ENCODE results near the gene PREPL.

PREPL gene

DNA sequence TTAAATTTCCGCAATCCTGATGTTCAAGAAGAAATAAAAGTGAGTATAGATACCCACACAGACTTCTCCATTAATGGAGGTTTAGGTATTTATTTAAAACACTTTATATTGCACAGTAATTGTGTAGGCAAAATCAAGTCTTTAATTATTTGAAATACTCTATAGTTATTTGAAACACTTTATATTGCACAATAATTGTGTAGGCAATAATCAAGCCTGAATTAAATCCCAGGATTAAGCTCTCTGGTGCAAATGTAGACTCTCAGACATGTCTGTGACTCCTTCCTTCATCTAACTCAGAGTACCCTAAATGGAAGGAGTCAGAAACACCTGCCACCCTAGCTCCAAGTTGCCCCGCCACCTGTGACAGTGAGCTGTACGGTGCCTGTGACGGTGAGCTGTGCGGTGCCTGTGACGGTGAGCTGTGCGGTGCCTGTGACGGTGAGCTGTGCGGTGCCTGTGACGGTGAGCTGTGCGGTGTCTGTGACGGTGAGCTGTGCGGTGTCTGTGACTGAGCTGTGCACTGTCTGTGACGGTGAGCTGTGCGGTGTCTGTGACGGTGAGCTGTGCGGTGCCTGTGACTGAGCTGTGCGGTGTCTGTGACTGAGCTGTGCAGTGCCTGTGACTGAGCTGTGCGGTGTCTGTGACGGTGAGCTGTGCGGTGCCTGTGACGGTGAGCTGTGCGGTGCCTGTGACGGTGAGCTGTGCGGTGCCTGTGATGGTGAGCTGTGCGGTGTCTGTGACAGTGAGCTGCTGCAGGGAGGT is 75.0 kb downstream of the PREPL start:
- TF ChIP-seq, protein P1, sequence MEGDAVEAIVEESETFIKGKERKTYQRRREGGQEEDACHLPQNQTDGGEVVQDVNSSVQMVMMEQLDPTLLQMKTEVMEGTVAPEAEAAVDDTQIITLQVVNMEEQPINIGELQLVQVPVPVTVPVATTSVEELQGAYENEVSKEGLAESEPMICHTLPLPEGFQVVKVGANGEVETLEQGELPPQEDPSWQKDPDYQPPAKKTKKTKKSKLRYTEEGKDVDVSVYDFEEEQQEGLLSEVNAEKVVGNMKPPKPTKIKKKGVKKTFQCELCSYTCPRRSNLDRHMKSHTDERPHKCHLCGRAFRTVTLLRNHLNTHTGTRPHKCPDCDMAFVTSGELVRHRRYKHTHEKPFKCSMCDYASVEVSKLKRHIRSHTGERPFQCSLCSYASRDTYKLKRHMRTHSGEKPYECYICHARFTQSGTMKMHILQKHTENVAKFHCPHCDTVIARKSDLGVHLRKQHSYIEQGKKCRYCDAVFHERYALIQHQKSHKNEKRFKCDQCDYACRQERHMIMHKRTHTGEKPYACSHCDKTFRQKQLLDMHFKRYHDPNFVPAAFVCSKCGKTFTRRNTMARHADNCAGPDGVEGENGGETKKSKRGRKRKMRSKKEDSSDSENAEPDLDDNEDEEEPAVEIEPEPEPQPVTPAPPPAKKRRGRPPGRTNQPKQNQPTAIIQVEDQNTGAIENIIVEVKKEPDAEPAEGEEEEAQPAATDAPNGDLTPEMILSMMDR (IDR thresholded peaks at IDR 0.05): no peak
- no peak for TF ChIP-seq ZFX (IDR thresholded peaks at IDR 0.05; ENCODE audit: borderline replicate concordance)
- no peak overlapping the region for H3K27ac ChIP-seq

DNA sequence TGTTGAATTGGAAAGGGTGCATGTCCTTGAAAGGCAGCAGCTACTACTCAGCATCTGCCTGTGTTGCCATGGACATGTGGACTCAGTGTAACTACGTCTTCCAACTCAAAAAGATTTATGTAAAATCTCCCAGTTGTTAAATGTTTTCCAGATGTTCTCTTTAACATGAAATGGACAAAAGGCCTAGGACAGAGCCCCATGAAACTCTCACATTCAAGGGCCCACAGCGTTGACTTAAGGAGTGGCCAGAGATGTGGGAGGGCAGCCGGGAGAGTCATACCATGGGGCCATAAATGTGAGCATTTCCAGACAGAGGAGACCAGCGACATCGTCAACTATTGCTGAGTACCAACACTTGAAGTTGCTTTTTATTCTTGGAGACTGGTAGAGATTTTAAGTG is 76.1 kb downstream of the PREPL start:
- H3K27ac ChIP-seq: no peak overlapping the region
- TF ChIP-seq, protein P1 (IDR thresholded peaks at IDR 0.05): no peak
- no peak for TF ChIP-seq ZFX (IDR thresholded peaks at IDR 0.05; ENCODE audit: borderline replicate concordance)

DNA sequence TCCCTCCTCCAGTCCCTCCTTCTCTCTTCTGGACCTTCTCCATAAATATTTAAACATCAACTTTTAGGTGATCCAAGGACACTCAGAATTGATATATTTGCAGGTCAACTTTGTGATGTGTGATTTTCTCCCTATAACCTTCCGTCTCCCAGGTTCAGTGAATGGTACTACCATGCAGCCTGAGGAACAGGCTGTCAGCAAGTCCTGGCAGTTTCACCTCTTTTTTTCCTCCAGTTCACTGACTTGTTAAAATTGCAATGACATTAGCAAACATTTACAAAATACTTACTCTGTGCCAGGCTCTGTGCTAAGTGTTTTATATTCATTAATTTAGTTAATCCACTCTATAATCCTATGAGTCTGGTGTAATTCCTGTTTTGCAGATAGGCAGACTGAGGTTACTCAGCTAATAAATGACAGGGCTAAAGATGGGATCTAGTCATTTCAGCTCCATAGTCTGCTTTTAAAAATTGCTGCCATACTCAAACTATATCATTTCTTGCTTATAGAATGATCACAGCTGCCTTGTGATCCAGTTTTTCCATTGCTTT is 78.1 kb downstream of the PREPL start:
- TF ChIP-seq, protein P1 (IDR thresholded peaks at IDR 0.05): no peak
- TF ChIP-seq ZFX (IDR thresholded peaks at IDR 0.05; ENCODE audit: borderline replicate concordance): no peak
- no peak overlapping the region for H3K27ac ChIP-seq

DNA sequence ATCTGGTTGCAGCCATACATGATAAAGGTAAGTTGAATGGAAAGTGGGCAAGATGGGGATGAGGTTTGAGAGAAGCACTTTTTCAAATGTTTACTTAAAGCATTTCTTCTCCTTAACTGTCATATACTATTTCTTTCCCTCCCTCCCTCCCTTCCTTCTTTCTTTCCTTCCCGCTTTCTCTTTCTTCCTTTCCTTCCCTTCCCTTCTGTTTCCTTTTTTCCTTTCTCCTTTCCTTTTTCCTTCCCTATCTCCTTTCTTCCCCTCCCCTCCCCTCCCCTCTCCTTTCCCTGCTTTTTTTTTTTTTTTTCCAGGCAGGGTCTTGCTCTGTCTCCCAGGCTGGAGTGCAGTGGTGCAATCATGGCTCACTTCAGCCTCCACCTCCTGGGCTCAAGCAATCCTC is 80.4 kb downstream of the PREPL start:
- no peak overlapping the region for H3K27ac ChIP-seq
- TF ChIP-seq, protein P1 (IDR thresholded peaks at IDR 0.05): no peak
- TF ChIP-seq ZFX (IDR thresholded peaks at IDR 0.05; ENCODE audit: borderline replicate concordance): no peak

GRCh38 chr2:44277541-44277940 is 83.8 kb downstream of the PREPL start:
- H3K27ac ChIP-seq: no peak overlapping the region
- TF ChIP-seq ZFX (IDR thresholded peaks at IDR 0.05; ENCODE audit: borderline replicate concordance): no peak
- TF ChIP-seq, protein P1 (IDR thresholded peaks at IDR 0.05): no peak

- no peak overlapping the region for H3K27ac ChIP-seq
- no peak for TF ChIP-seq ZFX (IDR thresholded peaks at IDR 0.05; ENCODE audit: borderline replicate concordance)
- TF ChIP-seq, protein P1 (IDR thresholded peaks at IDR 0.05): no peak
These were observed 85.4 kb downstream of the PREPL start for GRCh38 chr2:44275927-44276303.

DNA sequence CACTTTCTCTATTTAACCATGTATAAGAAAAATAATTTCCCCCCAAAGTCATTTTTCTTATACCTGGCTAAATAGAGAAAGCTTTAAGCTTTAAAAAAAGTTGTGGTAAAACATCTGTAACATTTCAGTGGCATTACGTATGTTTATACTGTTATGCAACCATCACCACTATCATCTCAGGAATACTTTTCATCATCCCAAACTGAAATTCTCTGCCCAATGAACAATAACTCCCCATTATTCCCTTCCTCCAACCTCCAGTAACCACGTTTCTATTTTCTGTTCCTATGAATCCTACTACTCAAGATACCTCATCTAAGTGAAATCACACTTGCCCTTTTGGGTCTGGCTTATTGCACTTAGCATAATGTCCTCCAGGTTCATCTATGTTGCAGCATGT is 87.7 kb downstream of the PREPL start:
- TF ChIP-seq ZFX (IDR thresholded peaks at IDR 0.05; ENCODE audit: borderline replicate concordance): no peak
- TF ChIP-seq, protein P1 (IDR thresholded peaks at IDR 0.05): no peak
- no peak overlapping the region for H3K27ac ChIP-seq
